Vagina (tissue), 2 donors: ENCODE measurements around the gene ASPDH.

ENCODE experiments used
- POLR2AphosphoS5 ChIP-seq, 2 donors: sonication (generic); formaldehyde crosslinking; IDR thresholded peaks; one replicate each; pipeline ENCODE4 v1.9.0; 2017; ENCODE audit warnings: antibody characterized with exemption in 2 of 2, mild to moderate bottlenecking in 2 of 2, low read depth in 1 of 2; ENCODE audit not compliant: insufficient read depth in 1 of 2
- TF ChIP-seq, protein P1 (sequence below), 3 experiments: fragments of 450-650 bp in 2 of 3; fragments of 200-600 bp in 1 of 3; sonication (generic) in 1 of 3; IDR thresholded peaks; one replicate each; pipeline ENCODE4 v1.5.1; 2017 to 2019; ENCODE audit warnings: antibody characterized with exemption in 3 of 3, mild to moderate bottlenecking in 2 of 3, moderate library complexity in 2 of 3

DNA sequence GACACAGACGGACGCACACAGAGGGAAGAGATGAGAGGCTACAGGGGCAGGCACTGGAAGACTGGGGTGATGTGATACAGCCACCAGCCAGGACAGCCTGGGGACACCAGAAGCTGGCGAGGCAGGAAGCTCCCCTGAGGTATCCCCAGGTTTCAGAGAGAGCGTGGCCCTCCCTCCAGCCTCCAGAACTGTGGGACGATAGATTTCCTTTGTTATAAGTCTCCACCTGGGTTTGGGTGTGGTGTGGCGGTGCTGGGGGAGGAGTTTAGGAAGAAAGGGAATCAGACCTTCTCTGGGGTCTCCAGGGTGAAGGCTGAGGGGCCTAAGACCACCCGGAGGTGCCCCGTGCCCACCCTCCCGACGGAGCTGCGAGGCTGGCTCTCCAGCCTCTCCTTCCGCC lies 2.7 kb upstream of the ASPDH start:
- TF ChIP-seq, protein P1, sequence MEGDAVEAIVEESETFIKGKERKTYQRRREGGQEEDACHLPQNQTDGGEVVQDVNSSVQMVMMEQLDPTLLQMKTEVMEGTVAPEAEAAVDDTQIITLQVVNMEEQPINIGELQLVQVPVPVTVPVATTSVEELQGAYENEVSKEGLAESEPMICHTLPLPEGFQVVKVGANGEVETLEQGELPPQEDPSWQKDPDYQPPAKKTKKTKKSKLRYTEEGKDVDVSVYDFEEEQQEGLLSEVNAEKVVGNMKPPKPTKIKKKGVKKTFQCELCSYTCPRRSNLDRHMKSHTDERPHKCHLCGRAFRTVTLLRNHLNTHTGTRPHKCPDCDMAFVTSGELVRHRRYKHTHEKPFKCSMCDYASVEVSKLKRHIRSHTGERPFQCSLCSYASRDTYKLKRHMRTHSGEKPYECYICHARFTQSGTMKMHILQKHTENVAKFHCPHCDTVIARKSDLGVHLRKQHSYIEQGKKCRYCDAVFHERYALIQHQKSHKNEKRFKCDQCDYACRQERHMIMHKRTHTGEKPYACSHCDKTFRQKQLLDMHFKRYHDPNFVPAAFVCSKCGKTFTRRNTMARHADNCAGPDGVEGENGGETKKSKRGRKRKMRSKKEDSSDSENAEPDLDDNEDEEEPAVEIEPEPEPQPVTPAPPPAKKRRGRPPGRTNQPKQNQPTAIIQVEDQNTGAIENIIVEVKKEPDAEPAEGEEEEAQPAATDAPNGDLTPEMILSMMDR (IDR thresholded peaks at IDR 0.05), result no peak
- TF ChIP-seq POLR2AphosphoS5 (IDR thresholded peaks at IDR 0.05; ENCODE audit: insufficient read depth in 1 of 2, low read depth in 1 of 2), result no peak
